Endothelial cell of umbilical vein (primary cell): ENCODE results near the gene SHFL. TPM values are rescaled to one million over a fixed set of nuclear protein-coding genes. Genes with fewer than 3 reads are reported as not detected.

Source experiments
- BruUV-seq: library from RNA; stranded (reverse); fragments of 400-500 nt; replicated peaks from 2 replicates; lab custom pipeline; 2021; lab: Mats Ljungman, UMichigan
- CTCF ChIA-PET: fragments of 300-600, 350-600 bp; sonication (Branson Sonifier 250); formaldehyde crosslinking; loops from one replicate; lab custom pipeline; 2021; ENCODE audit warnings: antibody characterized with exemption, inconsistent platforms; lab: Charles Lee
- POLR2A ChIA-PET: fragments of 300-600, 350-600 bp; sonication (Branson Sonifier 250); formaldehyde crosslinking; loops from one replicate; lab custom pipeline; 2021; ENCODE audit warnings: antibody characterized with exemption, inconsistent platforms; lab: Charles Lee
- DNase-seq: peaks from one replicate; pipeline ENCODE4 v3.0.0-alpha.2; 2011; ENCODE audit warnings: low read depth, low spot score
- FAIRE-seq: peaks from 2 replicates; lab custom pipeline; 2011; peaks lifted over from hg19 to GRCh38; lab: Jason Lieb, UNC
- H2AFZ ChIP-seq: 2 replicates; pipeline ENCODE4 v1.6.0; 2012; ENCODE audit warnings: low read depth, low read length, control low read depth, inconsistent platforms
- H3K27ac ChIP-seq: 2 replicates; pipeline ENCODE4 v1.5.1; 2011; ENCODE audit warnings: low read depth, mild to moderate bottlenecking, control low read depth, low read length, moderate library complexity; ENCODE audit not compliant: insufficient read depth
- H3K27me3 ChIP-seq, 2 experiments: 2 replicates each; pipeline versions ENCODE4 v1.6.0 to v1.6.1; 2011; ENCODE audit warnings: low read length in 2 of 2, mixed read lengths in 1 of 2; ENCODE audit not compliant: control insufficient read depth in 2 of 2, insufficient read depth in 2 of 2
- H3K36me3 ChIP-seq, 2 experiments: 2 replicates in 1 of 2; 3 replicates in 1 of 2; pipeline ENCODE4 v1.5.1; 2011; ENCODE audit warnings: low read length in 2 of 2, mild to moderate bottlenecking in 1 of 2, moderate library complexity in 1 of 2; ENCODE audit not compliant: control insufficient read depth in 2 of 2, insufficient read depth in 2 of 2; ENCODE audit errors: extremely low read depth in 1 of 2
- H3K4me1 ChIP-seq: 3 replicates; pipeline ENCODE4 v1.5.1; 2011; ENCODE audit warnings: mild to moderate bottlenecking, low read length; ENCODE audit not compliant: control insufficient read depth, insufficient read depth; ENCODE audit errors: extremely low read depth
- H3K4me2 ChIP-seq: 2 replicates; pipeline ENCODE4 v1.6.1; 2011; ENCODE audit warnings: low read length, control low read depth, mixed read lengths; ENCODE audit not compliant: insufficient read depth
- H3K4me3 ChIP-seq, 3 experiments: fragments of 200-600 bp in 1 of 3; sonication (generic), shearing (Covaris generic) in 1 of 3; replicated peaks in 1 of 3; 2 replicates each; pipeline ENCODE4 v1.5.1; 2011 to 2016; ENCODE audit warnings: control low read depth in 3 of 3, low read length in 3 of 3, mild to moderate bottlenecking in 2 of 3, inconsistent platforms in 1 of 3, low read depth in 1 of 3, moderate library complexity in 1 of 3; ENCODE audit not compliant: insufficient read depth in 1 of 3
- H3K79me2 ChIP-seq: 2 replicates; pipeline ENCODE4 v1.6.0; 2012; ENCODE audit warnings: low read length, inconsistent platforms; ENCODE audit not compliant: control insufficient read depth, insufficient read depth
- H3K9ac ChIP-seq: replicated peaks from 2 replicates; pipeline ENCODE3; 2011; ENCODE audit warnings: low read length, control low read depth; ENCODE audit not compliant: insufficient read depth; ENCODE audit errors: extremely low read depth
- H3K9me1 ChIP-seq: replicated peaks from 3 replicates; pipeline ENCODE4 v1.6.0; 2011; ENCODE audit warnings: mild to moderate bottlenecking, low read length; ENCODE audit not compliant: control insufficient read depth, insufficient read depth; ENCODE audit errors: extremely low read depth
- H3K9me3 ChIP-seq: replicated peaks from 2 replicates; pipeline ENCODE4 v1.5.1; 2012; ENCODE audit warnings: low read length, inconsistent platforms; ENCODE audit not compliant: control insufficient read depth, insufficient read depth
- H4K20me1 ChIP-seq: replicated peaks from 2 replicates; pipeline ENCODE3; 2011; ENCODE audit warnings: mild to moderate bottlenecking, low read length; ENCODE audit not compliant: control insufficient read depth, insufficient read depth; ENCODE audit errors: extremely low read depth
- EZH2 ChIP-seq: IDR thresholded peaks from 2 replicates; pipeline ENCODE4 v1.6.1; 2012; ENCODE audit warnings: borderline replicate concordance, low read depth, mild to moderate bottlenecking, moderate library complexity, low read length, inconsistent platforms; ENCODE audit not compliant: severe bottlenecking
- FOS ChIP-seq: IDR thresholded peaks from 2 replicates; pipeline ENCODE4 v1.6.1; 2011; ENCODE audit warnings: mild to moderate bottlenecking, low read length, moderate library complexity, borderline replicate concordance; ENCODE audit not compliant: insufficient read depth
- GATA2 ChIP-seq: IDR thresholded peaks from 2 replicates; pipeline ENCODE4 v1.7.0; 2011; ENCODE audit warnings: low read depth, mild to moderate bottlenecking, moderate library complexity, mixed read lengths, low read length; ENCODE audit not compliant: insufficient read length, insufficient read depth
- JUN ChIP-seq: IDR thresholded peaks from 2 replicates; pipeline ENCODE4 v1.6.1; 2011; ENCODE audit warnings: borderline replicate concordance, low read depth; ENCODE audit not compliant: insufficient read length, insufficient read depth
- MAX ChIP-seq: IDR thresholded peaks from 2 replicates; pipeline ENCODE4 v1.6.1; 2011; ENCODE audit not compliant: insufficient read depth, insufficient read length
- MYC ChIP-seq: IDR thresholded peaks from one replicate; pipeline ENCODE4 v1.6.1; 2011; ENCODE audit warnings: mild to moderate bottlenecking, low read depth, low read length
- POLR2A ChIP-seq: IDR thresholded peaks from 2 replicates; pipeline ENCODE4 v1.6.1; 2012; ENCODE audit warnings: low read depth, mild to moderate bottlenecking, control low read depth, low read length
- POLR2AphosphoS5 ChIP-seq: IDR thresholded peaks from 2 replicates; pipeline ENCODE4 v1.6.1; 2012; ENCODE audit warnings: low read depth, mild to moderate bottlenecking, control low read depth, low read length, moderate library complexity; ENCODE audit not compliant: insufficient read depth
- dilution Hi-C: fragments of 300-500 bp; cut with MboI; formaldehyde crosslinking; loops from one replicate; pipeline ENCODE4 v1.15.0; 2019; ENCODE audit warnings: low sequenced_read_pairs; ENCODE audit not compliant: extremely low pct_ligation_motif_present
- intact Hi-C: fragments of 100-400 bp; cut with micrococcal nuclease; formaldehyde crosslinking; loops from one replicate; pipeline ENCODE4 v1.10.0; 2022
- polyA plus RNA-seq, 4 experiments: library from polyadenylated mRNA; depleted of rRNA in 3 of 4; stranded (reverse) in 3 of 4; unstranded in 1 of 4; fragments of >200 nt; gene quantifications; 2 replicates each; pipeline versions ENCODE4 v1.2.1 to v1.2.3, GENCODE V29; 2011 to 2012; ENCODE audit warnings: missing spikeins in 1 of 4
- total RNA-seq: library from RNA; stranded (reverse); gene quantifications from 2 replicates; pipeline ENCODE4 v1.2.3, GENCODE V29; 2021
- TF ChIP-seq, protein P1 (sequence below), 2 donors: IDR thresholded peaks; 1 replicate in 1 of 2; 2 replicates in 1 of 2; pipeline ENCODE4 v1.5.1; 2011; ENCODE audit warnings: low read length in 2 of 2, mild to moderate bottlenecking in 2 of 2, moderate library complexity in 2 of 2, control low read depth in 1 of 2, inconsistent platforms in 1 of 2, low read depth in 1 of 2; ENCODE audit not compliant: insufficient read depth in 1 of 2; ENCODE audit errors: extremely low read depth in 1 of 2

The SHFL gene
- total and polyA plus RNA-seq, 2 donors (not counting 3 experiments of a cell fraction or from before 2014, with no cell fraction given): 34.4 to 36.9 TPM

- BruUV-seq: no TSS peak
- Histone ChIP-seq H3K4me3 (no peak overlapping the region), H3K4me1 (peaks cover 9% of the 10 kb centered on the region), H3K79me2 (peaks cover 28% of the 10 kb centered on the region), H3K9ac (no peak overlapping the region), H3K9me3 (no peaks in the 10 kb centered on the region), H3K4me2 (no peak overlapping the region), H3K27ac (no peak overlapping the region), H3K27me3 (no peaks in the 10 kb centered on the region), H3K36me3 (peaks cover 8 to 35% of the 10 kb centered on the region in 2 experiments), H4K20me1 (no peaks in the 10 kb centered on the region), H3K9me1 (no peaks in the 10 kb centered on the region), H2AFZ (no peak overlapping the region)
- intact Hi-C loops (loop anchor here (10.0 kb wide), 1 partner anchor 85 kb away; the partner anchor contains the start of gene DNMT1), dilution Hi-C loops (no loop called here)
- CTCF ChIA-PET: no interaction called here
- POLR2A ChIA-PET: no interaction called here
- TF ChIP-seq GATA2 (no peak), EZH2 (no peak), JUN (no peak), MYC (no peak), FOS (no peak), POLR2AphosphoS5 (no peak), MAX (no peak), POLR2A (no peak)
- TF ChIP-seq, protein P1, sequence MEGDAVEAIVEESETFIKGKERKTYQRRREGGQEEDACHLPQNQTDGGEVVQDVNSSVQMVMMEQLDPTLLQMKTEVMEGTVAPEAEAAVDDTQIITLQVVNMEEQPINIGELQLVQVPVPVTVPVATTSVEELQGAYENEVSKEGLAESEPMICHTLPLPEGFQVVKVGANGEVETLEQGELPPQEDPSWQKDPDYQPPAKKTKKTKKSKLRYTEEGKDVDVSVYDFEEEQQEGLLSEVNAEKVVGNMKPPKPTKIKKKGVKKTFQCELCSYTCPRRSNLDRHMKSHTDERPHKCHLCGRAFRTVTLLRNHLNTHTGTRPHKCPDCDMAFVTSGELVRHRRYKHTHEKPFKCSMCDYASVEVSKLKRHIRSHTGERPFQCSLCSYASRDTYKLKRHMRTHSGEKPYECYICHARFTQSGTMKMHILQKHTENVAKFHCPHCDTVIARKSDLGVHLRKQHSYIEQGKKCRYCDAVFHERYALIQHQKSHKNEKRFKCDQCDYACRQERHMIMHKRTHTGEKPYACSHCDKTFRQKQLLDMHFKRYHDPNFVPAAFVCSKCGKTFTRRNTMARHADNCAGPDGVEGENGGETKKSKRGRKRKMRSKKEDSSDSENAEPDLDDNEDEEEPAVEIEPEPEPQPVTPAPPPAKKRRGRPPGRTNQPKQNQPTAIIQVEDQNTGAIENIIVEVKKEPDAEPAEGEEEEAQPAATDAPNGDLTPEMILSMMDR (IDR thresholded peaks at IDR 0.05; ENCODE audit: extremely low read depth in 1 of 2, insufficient read depth in 1 of 2, low read depth in 1 of 2, low read length in 2 of 2): no peak
- FAIRE-seq: no peak
- no peak for DNase-seq
Observed at GRCh38 chr19:10109528-10109927, 23.4 kb downstream of the SHFL start.
